ENCODE data around the gene TNRC6A. TPM values are rescaled to one million over a fixed set of nuclear protein-coding genes. Genes with fewer than 3 reads are reported as not detected.
"Not testable (repeated sequence)": the region's sequence is repeated elsewhere in the genome, so short reads cannot be mapped to it uniquely, and the experiment has no call there.

TNRC6A gene
- total RNA-seq, 1 experiment from 2014 or later, result 41.6 TPM

DNA sequence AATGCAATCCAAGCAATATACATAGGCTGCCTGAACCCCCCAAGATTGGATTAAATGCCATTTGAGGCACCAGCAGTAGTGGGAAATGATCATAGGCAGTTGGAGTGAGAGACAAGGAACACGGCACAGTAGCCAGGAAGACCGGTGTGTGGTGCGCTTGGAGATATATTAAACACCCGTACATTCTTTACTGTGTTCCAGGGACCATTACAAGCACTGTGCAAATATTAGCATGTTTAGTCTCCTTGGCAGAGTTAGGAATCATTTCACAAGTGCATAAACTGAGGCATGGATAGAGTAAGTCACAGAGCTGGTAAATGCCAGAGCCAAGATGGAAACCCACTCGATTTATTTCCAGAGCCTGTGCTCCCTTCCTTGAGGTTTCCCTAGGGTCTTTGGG lies 31.1 kb upstream of the TNRC6A start:
- no peak for DNase-seq (ENCODE audit: unreplicated experiment)
- ChIA-PET CTCF (interaction anchor here (0.6 kb wide), 1 partner anchor 8 kb away, joined by 3 read pairs; no protein-coding TSS in a partner anchor), POLR2A (interaction anchor here (1.0 to 2.5 kb wide), 2 partner anchors 69 to 158 kb away, joined by 3 to 7 read pairs; no protein-coding TSS in a partner anchor)
- Mint-ChIP-seq H3K27ac (ENCODE audit: low read depth, unreplicated experiment) (no peak overlapping the region), H3K27me3 (ENCODE audit: insufficient read depth, unreplicated experiment) (no peaks in the 10 kb centered on the region), H3K4me3 (ENCODE audit: unreplicated experiment) (no peak overlapping the region), H3K4me1 (ENCODE audit: insufficient read depth, unreplicated experiment) (peaks cover 28% of the 10 kb centered on the region), H3K36me3 (ENCODE audit: insufficient read depth, unreplicated experiment) (no peaks in the 10 kb centered on the region), H3K9me3 (ENCODE audit: unreplicated experiment) (no peaks in the 10 kb centered on the region)
- intact Hi-C loops (cut with micrococcal nuclease), result no loop called here
- TF ChIP-seq, protein P1, sequence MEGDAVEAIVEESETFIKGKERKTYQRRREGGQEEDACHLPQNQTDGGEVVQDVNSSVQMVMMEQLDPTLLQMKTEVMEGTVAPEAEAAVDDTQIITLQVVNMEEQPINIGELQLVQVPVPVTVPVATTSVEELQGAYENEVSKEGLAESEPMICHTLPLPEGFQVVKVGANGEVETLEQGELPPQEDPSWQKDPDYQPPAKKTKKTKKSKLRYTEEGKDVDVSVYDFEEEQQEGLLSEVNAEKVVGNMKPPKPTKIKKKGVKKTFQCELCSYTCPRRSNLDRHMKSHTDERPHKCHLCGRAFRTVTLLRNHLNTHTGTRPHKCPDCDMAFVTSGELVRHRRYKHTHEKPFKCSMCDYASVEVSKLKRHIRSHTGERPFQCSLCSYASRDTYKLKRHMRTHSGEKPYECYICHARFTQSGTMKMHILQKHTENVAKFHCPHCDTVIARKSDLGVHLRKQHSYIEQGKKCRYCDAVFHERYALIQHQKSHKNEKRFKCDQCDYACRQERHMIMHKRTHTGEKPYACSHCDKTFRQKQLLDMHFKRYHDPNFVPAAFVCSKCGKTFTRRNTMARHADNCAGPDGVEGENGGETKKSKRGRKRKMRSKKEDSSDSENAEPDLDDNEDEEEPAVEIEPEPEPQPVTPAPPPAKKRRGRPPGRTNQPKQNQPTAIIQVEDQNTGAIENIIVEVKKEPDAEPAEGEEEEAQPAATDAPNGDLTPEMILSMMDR (IDR thresholded peaks at IDR 0.05; ENCODE audit: unreplicated experiment), result no peak
- no TSS peak for BruUV-seq (replicated peaks)

DNA sequence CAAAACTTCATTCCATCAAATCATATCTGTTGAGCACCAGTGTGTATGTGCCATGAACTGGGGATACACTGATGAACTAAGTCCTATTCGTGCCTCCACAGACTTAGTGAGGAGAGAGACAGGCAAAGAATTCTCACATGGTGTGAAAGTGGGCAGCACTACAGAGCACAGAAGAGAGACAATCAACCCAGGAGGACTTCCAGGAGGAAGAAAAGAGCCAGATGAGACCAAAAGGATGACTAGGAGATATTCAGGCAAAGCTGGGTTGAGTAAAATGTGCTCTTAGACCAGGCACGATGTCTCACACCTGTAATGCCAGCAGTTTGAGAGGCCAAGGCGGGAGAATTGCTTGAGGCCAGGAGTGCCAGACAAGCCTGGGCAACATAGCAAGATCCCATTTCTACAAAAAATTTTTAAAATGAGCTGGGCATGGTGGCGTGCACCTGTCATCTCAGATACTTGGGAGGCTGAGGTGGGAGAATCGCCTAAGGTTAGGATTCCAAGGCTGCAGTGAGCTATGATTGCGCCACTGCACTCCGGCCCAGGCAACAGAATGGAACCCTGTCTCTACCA lies 30.2 kb upstream of the TNRC6A start:
- Mint-ChIP-seq H3K9me3 (ENCODE audit: unreplicated experiment) (no peaks in the 10 kb centered on the region), H3K27ac (ENCODE audit: low read depth, unreplicated experiment) (no peak overlapping the region)

DNA sequence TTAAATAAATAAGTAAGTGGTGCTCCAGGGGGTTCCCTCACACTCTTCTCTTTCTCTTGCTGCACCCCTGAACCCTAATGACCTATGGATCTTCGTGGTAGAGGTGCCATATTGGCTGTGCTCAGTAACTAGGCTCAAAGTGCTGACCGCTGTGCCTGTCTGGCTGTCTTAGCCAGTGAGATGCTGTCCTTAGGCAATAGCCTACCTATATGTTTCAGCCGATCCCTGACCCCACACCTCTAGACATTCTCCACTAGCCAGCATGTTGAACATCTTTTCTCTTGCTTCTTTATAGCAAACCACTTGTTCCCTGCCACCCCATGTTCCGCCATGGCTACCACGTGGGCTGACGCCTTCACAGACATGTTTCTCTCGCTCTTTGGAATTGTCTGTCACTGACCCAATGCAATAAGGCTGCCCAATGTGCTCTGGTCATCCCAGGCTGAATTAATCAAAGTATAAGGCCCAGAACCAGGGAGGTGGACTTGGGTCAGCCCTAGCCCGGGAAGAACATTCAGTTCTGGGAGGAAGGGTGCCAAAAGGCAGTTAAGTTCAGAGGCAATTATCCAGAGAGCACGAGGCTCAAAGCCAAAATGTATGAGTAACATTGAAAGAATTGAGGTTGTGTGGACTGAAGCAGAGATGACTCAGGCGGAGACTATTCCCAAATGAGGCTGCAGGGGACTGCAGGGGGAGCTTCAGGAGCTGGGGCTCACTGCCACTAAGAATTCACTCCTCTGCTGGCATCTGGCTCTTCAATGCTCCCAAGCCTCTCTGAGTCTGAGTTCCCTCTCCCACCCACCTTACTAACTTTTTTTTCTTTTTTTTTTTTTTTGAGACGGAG lies 28.7 kb upstream of the TNRC6A start:
- Mint-ChIP-seq H3K27me3 (ENCODE audit: insufficient read depth, unreplicated experiment) (no peaks in the 10 kb centered on the region), H3K27ac (ENCODE audit: low read depth, unreplicated experiment) (peak overlapping the region; percentile 92), H3K4me3 (ENCODE audit: unreplicated experiment) (peak overlapping the region; percentile 45), H3K9me3 (ENCODE audit: unreplicated experiment) (no peaks in the 10 kb centered on the region), H3K4me1 (ENCODE audit: insufficient read depth, unreplicated experiment) (peaks cover 30% of the 10 kb centered on the region), H3K36me3 (ENCODE audit: insufficient read depth, unreplicated experiment) (no peaks in the 10 kb centered on the region)
- DNase-seq (ENCODE audit: unreplicated experiment), result peak; percentile 97
- POLR2A ChIA-PET, result interaction anchor here (0.7 to 1.5 kb wide), 6 partner anchors 14 to 1143 kb away, joined by 3 to 9 read pairs (median 4); partner anchors contain the start of genes EARS2 and UBFD1
- BruUV-seq (replicated peaks), result no TSS peak
- TF ChIP-seq, protein P1 (IDR thresholded peaks at IDR 0.05; ENCODE audit: unreplicated experiment), result no peak
- CTCF ChIA-PET, result interaction anchor here (0.5 to 1.7 kb wide), 6 partner anchors 11 to 146 kb away, joined by 3 to 6 read pairs (median 4); no protein-coding TSS in a partner anchor
- intact Hi-C loops (cut with micrococcal nuclease), result loop anchor here (1.0 kb wide), 3 partner anchors 30 to 54 kb away; no protein-coding TSS in a partner anchor

More for the DNA sequence above, 30.2 kb upstream of the TNRC6A start:
- Mint-ChIP-seq H3K4me3 (ENCODE audit: unreplicated experiment) (no peak overlapping the region), H3K36me3 (ENCODE audit: insufficient read depth, unreplicated experiment) (no peaks in the 10 kb centered on the region), H3K4me1 (ENCODE audit: insufficient read depth, unreplicated experiment) (peaks cover 28% of the 10 kb centered on the region), H3K27me3 (ENCODE audit: insufficient read depth, unreplicated experiment) (no peaks in the 10 kb centered on the region)
- ChIA-PET POLR2A (interaction anchor here (0.6 to 2.5 kb wide), 8 partner anchors 12 to 189 kb away, joined by 3 to 7 read pairs (median 3); partner anchors contain the start of gene RBBP6), CTCF (interaction anchor here (0.9 to 1.4 kb wide), 3 partner anchors 17 to 56 kb away, joined by 3 to 12 read pairs (median 4); no protein-coding TSS in a partner anchor)
- TF ChIP-seq, protein P1 (IDR thresholded peaks at IDR 0.05; ENCODE audit: unreplicated experiment), result no peak
- BruUV-seq (replicated peaks), result no TSS peak
- DNase-seq (ENCODE audit: unreplicated experiment), result no peak
- intact Hi-C loops (cut with micrococcal nuclease), result no loop called here

DNA sequence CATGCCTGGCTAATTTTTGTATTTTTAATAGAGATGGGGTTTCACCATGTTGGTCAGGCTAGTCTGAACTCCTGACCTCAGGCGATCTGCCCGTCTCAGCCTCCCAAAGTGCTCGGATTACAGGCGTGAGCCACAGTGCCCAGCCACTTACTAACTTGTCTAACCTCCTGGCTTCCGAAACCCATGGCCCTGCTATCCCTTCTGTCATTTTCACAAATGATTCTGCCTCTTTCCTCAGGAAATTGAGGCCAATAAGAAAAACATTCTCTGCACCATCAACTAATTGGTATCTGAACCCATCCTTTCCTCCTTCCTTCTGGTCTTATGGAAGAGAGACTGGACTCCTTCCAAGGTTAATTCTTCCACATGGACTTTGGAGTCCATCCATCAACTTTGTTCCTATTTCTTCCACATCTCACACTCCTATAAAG lies 27.9 kb upstream of the TNRC6A start:
- POLR2A ChIA-PET, result interaction anchor here (0.7 to 1.5 kb wide), 7 partner anchors 15 to 1144 kb away, joined by 3 to 9 read pairs (median 4); partner anchors contain the start of genes EARS2 and UBFD1

DNA sequence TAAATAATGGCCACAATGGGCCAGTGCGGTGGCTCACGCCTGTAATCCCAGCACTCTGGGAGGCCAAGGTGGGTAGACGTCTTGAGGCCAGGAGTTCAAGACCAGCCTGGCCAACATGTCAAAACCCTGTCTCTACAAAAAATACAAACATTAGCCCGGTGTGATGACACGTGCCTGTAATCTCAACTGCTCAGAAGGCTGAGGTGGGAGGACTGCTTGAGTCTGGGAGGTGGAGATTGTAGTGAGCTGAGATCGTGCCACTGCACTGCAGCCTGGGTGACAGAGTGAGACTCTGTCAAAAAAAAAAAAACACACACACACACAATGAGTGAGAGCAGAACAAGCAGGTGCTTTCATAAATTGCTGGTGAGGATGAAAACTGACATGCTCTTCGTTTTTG lies 21.7 kb upstream of the TNRC6A start:
- intact Hi-C loops (cut with micrococcal nuclease); H3K36me3 Mint-ChIP-seq (ENCODE audit: insufficient read depth, unreplicated experiment); H3K4me3 Mint-ChIP-seq (ENCODE audit: unreplicated experiment); BruUV-seq (replicated peaks); H3K27ac Mint-ChIP-seq (ENCODE audit: low read depth, unreplicated experiment); DNase-seq (ENCODE audit: unreplicated experiment); H3K9me3 Mint-ChIP-seq (ENCODE audit: unreplicated experiment); H3K27me3 Mint-ChIP-seq (ENCODE audit: insufficient read depth, unreplicated experiment): not testable (repeated sequence)
- H3K4me1 Mint-ChIP-seq (ENCODE audit: insufficient read depth, unreplicated experiment), result peaks cover 11% of the 10 kb centered on the region
- ChIA-PET CTCF (interaction anchor here (0.7 to 1.7 kb wide), 3 partner anchors 7 to 260 kb away, joined by 3 to 5 read pairs (median 3); no protein-coding TSS in a partner anchor), POLR2A (interaction anchor here (0.8 to 1.7 kb wide), 3 partner anchors 22 to 129 kb away, joined by 3 to 6 read pairs (median 6); no protein-coding TSS in a partner anchor)

More for the DNA sequence above, 27.9 kb upstream of the TNRC6A start:
- peak overlapping the region; percentile 92 for H3K27ac Mint-ChIP-seq (ENCODE audit: low read depth, unreplicated experiment)
- peaks cover 34% of the 10 kb centered on the region for H3K4me1 Mint-ChIP-seq (ENCODE audit: insufficient read depth, unreplicated experiment)
- TF ChIP-seq, protein P1 (IDR thresholded peaks at IDR 0.05; ENCODE audit: unreplicated experiment), result no peak
- BruUV-seq (replicated peaks), result no TSS peak
- intact Hi-C loops (cut with micrococcal nuclease), result loop anchor here (1.0 kb wide), 3 partner anchors 29 to 55 kb away; no protein-coding TSS in a partner anchor
- peak; percentile 64 for DNase-seq (ENCODE audit: unreplicated experiment)
- no peaks in the 10 kb centered on the region for H3K27me3 Mint-ChIP-seq (ENCODE audit: insufficient read depth, unreplicated experiment)
- no peaks in the 10 kb centered on the region for H3K9me3 Mint-ChIP-seq (ENCODE audit: unreplicated experiment)
- peak overlapping the region; percentile 45 for H3K4me3 Mint-ChIP-seq (ENCODE audit: unreplicated experiment)
- CTCF ChIA-PET, result interaction anchor here (0.5 to 1.7 kb wide), 6 partner anchors 10 to 147 kb away, joined by 3 to 6 read pairs (median 4); no protein-coding TSS in a partner anchor
- H3K36me3 Mint-ChIP-seq (ENCODE audit: insufficient read depth, unreplicated experiment), result no peaks in the 10 kb centered on the region

All from MCF 10A (cell line).